GM21367 (cell line): ENCODE results near the gene SMYD3.

ENCODE experiments used
- ATAC-seq: cut with Tn5 transposase; IDR thresholded peaks from one replicate; pipeline ENCODE4 v1.9.1; 2021; ENCODE audit not compliant: unreplicated experiment

The SMYD3 gene

DNA sequence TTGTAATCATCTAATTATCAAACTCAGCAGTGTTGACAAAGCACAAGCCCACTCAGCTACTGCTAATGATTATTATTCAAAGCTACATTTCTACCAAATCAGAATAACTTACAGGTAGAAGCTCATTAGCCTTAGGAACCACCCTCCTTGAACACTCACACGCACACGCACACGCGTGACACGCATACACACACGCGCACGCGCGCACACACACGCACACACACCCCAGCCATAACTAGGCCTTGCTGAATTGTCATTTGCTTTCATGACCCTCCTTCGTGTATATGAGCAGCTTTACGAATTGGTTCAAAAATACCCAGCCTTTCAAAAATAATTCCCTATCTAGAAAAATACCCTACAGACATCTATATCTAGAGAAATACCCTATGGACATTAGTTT lies 195.6 kb downstream of the SMYD3 start:
- ATAC-seq, result no peak

DNA sequence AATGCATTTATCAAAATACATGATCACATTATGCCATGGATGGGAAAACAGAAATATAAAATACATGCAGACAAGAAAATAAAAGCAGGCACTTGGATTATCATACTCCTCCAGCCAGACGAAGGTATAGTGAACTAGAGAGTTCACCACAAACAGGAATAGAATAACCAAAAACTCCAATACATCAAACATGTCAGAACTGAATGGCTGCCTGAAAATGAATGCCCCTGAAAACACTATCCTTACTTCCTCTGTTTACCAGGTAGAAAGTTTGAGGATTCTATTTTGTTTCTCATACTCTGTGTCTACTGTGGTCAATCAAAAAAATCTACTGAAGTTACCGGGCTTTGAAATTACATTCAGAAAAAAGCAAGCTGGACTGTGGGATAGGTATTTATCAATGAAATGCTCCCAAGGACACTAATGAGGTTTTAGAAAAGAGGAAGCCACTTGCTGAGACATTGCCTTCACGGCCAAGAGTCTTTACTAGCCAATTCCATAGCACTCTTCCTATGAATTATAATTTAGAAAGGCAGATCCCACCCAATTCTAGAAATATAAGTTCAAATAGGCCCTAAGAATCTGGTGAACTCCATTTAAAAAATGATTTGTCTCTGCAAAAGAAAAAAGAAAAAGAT lies 197.7 kb downstream of the SMYD3 start:
- ATAC-seq, result no peak

DNA sequence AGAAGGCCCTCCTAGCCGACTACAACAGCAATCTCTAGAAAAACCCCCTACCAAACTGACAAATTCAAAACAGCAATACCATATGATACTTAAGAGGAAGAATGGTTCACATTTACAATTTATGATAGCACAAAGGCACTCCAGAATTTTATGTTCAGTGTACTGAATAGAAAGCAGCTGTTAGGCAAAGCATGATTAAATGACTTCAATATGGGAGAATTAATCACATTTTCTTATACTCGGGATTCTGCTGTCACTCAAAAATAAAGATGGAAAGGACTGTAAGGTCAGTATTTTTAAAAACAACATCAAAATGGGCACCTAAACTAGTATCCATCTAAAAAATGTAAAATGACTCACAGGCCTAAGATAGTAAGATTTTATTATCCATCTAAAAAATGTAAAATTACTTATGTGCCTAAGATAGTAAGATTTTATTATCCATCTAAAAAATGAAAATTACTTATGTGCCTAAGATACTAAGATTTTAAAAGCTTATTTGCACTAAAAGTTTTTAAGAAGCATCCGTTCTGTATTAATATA lies 198.5 kb downstream of the SMYD3 start:
- no peak for ATAC-seq

DNA sequence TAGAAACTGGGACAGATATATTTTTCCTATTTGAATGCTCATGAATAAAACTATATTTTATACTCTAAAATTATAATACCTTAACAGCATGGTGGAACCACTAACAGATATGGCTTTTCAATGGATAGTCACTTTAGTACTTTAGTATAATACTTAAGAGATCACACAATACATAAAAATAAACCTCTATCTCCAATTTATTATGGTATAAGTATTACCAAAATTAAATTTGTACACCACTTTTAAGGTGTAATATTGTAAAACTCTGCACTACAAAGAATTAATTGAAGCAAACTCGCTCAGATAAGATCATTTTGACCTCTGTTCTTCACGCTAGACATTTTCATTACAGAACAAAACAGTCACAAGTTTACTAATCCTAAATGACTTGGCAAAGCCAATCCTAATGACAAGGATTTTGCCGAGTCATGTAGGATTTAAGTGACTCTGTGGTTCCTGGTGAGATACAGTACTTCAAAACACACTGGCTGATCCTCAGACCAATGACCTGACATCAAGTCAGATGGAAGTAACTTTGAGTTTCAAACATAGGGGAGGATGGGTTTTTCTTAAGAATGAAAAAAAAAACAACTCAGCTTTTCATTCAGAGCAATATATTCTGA lies 200.6 kb downstream of the SMYD3 start:
- no peak for ATAC-seq

DNA sequence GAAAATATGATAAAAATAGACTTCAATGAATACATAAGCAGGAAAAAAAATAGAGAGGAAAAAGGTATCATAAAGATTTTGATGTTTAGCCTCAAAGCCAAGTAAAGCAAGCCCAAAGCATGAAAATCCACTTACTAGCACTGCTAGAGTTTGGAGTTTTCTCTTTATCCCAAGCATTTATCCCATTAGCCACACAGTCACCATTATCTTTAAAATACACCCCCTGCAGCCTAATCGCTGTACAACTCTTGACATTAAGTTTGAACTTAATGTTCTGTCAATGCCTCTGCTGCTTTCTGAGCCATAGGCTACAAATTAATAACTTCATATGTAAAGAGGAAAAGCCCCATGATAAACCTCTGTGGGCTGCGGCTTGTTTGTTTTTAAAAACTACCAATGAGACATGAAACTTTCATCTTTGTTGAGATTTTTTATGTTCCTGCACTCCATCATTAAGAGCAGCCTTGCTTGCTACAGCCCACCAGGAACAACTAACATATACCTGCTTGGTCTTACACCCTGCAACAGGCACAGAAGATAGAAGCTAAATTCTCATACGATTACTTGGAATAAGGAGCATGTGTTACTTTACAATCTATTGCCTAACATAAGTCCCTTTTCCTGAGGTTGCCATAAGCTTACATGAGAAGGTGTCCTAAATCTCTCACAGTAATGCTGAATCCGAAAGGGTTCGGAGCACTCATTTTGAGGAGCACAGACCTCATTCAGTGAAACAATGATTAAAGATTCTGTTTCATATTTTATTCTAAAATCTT lies 202.4 kb downstream of the SMYD3 start:
- ATAC-seq, result no peak

DNA sequence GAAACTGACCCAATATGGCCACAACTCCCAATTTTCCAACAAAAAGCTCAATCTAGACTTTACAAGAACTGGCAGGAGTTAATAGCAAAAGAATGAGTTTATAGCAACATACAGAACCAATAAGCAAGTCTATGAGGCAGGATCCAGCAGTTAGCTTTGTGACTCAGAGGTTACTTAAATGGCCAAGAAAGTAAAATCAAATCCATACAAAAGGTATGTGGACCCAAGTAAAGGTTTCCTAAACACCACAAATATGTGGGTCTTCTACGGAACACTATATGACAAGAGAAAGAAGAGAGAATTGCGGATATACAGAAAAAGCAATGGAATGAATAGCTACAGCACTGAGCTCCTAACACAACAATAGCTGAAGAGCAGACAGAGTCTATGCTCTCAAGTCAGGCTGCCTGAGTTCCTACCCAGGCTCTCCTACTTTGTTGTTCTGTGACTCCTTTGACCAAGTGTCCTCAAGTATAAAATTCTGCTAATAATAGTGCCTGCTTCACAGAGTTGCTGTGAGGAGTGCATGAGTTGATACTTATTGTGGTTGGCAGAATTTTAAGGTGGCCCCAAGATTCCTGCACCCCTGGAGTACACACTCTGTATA lies 204.3 kb downstream of the SMYD3 start:
- no peak for ATAC-seq

DNA sequence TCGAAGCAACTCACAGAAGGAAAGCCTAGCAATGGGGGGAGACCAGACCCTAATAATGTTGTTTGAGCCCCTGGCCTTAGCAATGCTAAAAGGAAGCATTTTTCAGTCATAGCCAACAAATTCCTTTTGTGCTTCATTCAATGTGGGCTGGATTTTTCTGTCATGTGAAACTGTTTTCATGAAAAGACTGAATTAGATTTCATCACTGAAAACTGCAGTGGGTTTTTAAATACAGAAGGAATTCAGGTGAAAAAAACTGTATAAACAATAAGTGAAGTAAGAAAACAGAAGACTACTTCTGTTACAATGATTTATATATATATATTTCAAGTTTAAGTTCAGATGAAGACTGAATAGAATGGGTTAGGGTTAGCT lies 204.8 kb downstream of the SMYD3 start:
- no peak for ATAC-seq

DNA sequence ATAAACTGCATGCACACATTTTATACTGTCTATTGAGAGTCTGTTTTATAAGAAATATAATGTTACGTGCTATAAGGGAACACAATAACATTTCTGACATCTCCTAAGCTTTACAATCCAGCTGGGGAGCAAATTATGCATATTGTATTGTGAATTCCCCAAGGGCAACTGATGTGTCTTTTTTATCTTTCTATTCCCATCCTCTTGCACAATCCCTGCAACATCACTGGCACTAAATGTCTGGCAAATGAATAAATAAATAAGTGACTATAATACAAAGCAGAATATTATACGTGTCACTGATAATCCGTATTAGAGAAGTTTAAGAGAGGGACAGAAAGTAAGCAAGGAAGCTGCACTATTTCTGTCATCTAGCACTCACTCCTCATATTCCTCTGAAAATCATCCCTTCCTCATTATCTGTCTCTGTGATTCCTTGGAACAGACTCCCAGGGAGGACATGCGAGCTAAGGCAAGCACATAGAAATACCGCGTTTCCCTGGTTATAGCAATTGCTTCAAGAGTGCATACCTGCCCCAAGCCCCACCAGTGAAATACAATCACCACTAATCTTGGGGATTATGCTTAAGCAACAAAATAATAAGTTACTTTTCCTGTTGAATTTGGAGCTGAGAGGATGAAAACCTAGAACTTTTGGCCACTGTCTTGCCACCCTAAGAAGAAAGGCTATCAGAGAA lies 205.4 kb downstream of the SMYD3 start:
- ATAC-seq, result no peak

DNA sequence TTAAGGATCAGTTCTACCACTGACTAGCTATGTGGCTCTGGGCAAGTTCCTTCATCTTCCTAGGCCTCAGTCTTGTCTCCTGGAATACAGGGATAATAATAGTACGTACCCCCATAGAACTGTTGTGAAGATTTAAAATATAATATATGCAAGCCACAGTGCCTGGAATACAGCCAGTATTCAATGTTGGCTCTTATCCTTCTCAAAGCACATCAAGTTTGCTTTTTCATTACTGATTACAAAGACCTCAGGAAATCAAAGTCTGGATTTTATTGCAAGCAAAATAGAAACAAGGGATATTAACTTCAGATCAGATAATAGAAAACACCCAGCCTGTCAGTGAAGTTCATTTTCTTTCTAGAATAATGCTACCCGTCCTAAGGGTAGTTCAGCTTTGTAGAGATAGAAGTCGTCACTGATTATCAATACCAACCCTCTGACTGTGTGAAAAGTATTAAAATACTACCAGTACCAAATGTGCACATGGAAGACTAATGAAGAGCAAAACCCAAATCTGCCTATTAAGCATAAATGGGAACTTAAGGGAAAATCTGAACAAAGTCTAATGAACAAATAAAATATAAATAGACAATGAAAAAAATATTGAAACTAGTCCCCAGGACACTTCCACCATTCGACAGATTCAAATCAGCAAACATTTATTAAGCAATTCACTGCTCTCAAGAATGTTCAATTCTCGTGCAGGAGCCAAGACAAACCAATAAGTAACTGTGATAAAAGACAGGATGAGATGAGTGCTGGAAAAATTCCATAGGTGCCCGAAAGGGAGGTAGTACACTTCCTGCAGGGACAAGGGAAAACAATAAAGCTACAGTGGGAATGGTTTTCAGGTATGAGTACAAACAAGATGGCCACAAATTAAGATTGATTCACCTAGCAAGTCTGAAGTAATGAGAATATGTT lies 206.2 kb downstream of the SMYD3 start:
- ATAC-seq, result no peak

DNA sequence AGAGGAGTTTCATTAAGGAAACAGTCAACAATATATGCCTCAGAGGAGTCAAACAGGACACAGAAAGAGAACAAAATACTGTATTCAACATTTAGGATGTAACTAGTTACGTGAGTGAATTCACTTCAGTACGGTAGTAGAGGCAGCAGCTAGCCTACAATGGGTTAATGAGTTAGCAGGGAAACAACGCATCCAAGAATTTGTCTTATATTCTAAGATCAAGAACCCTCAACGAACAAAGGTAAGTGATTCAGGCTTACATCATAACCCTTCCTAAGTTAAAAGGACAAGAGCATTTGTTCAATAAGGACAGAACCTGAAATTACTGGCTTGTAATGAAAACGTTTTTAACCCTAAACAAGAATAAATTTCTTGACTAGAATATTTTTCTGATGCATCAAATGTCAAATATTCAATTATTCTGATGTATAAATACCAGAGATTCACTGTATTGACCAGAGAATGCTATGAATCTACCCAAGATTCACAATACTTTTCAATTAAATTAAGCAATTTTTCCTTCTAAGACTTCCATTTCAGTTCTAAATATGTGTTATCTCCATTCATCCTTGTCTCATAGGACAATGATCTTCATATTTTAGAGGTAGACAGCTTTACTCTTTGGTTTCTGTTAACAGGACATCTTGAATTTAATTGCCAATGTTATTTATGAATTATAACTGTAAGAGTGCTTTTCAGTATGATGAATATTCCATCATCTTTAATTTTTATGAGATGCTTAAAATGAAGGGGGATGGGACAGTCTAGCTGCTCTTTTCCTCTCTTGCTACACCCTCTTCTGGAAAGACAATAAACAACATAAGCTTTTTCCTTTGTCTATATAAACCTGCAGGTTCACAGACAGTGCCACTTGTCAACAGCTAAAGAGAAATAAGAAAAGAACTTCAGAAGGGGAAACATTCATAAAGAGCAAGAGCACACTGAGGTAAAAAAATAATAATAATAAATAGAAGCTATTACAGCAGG lies 209.5 kb downstream of the SMYD3 start:
- ATAC-seq, result no peak

DNA sequence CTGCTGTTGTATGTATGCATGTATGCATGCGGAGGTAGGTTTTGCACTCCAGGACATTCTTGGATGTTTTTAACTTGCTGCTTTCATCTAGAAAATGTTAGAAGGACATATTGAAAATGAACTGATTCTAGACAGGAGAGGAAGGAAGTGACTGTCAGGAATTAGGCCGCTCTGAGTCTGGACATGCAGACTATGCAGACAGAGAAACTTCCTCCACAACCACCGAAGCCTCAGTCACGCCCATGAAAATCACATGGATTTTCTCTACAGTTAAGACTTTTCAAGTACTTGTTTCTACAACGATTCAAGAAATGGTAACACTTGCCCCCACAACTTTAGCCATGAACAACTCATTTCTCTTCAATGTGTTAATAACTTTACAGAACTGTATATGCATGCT lies 211.1 kb downstream of the SMYD3 start:
- no peak for ATAC-seq

DNA sequence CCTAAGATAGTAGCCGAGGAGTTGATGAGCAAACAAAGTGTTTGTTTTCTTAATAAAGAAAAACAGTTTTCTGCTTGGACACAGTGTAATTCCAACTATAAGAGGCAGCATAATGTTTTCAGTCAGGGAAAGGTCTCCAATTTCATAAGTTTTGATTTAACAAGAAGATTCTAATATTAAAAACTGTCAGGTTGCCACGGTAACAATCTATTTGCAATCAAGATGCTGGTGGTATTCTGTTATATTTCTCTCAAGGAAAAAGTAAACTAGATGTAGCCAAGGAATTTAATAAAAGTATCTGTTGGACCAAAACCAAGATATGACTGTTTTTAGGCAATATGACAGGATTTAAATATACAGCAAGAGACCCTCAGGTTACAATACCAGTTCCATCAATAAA lies 211.7 kb downstream of the SMYD3 start:
- no peak for ATAC-seq

DNA sequence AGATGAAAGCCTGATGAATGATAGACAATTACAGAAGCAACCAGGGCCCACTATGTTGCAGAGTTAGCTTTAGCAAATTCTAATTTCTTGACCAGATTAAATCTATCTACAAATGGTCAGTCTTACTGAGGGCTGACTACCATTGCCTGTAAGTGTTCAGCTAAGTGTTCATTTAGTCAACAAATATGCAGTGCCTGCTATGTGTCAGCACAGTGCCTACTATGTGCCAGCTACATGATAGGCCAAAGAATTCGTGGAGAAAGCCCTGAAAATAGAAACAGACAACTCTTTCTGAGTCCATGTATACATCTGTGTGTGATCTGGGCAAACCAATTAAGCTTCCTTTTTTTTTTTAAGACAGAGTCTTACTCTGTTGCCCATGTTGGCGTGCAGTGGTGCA lies 212.8 kb downstream of the SMYD3 start:
- ATAC-seq, result no peak

DNA sequence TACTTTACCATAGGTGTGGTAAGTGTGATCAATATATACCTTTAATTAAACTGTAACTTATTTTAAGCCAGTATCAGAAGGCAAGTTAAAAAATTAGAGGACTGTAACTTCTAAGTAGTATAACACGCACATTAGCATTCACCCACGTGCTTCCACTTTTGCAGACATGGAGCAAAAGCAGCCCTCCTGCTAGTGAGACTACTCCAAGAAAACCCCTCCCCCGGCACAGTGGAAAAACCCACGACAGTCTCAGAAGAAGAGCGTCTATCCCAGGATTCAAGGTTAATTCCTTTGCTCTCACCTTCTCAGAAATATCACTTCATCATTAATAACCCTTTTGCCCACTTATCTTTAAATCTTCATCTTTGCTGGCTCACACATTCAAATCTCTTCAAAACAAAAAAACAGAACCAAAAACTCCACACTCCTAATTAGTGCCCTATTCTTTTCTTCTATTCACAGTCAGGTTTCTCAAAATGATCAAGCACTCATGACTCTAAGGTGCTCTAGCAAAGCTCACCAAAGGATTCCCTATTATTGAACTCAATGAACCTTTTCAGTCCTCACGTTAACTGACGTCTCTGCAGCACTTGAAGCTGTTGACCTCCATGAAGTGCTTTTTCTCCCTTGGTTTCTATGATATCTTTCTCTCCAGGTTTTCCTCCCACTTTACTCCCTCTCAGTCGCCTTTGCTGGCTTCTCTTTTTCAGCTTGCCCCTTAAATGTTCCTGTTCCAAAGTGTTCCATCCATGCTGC lies 213.5 kb downstream of the SMYD3 start:
- no peak for ATAC-seq

DNA sequence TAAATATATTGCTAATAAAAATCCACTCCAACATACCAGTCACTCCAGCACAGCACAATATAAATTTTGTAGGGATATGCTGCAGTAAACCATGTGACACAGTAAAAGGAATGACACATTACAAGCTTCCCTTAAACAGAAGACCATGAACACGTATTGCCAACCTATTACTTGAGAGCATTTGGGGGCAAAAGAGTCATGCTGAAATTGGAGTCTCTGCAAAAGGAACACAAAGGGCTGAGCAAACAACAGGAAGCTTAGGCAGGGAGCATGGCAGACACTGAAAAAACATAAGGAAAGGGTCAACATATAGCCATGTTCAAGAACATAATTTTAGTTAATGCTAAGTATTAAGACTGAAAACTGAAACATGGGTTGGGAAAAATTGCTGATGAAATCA lies 214.5 kb downstream of the SMYD3 start:
- ATAC-seq, result no peak

DNA sequence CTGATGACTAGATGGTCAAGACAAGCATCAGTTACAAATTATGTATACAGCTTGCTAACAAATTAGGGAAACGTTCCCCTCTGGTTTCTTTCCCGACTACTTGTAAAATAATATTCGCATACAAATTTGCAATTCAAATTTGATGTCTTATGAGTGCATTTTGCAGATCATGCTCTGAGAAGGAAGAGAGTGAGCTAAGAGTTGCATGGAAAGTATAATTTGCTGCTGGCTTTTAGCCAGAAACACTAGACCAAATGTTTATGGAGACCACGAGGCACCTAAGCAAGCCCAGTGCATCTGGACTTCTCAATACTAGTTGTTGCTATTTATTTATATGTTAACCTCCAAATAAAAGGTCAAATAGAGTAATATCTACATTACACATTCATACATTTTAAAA lies 216.0 kb downstream of the SMYD3 start:
- no peak for ATAC-seq

DNA sequence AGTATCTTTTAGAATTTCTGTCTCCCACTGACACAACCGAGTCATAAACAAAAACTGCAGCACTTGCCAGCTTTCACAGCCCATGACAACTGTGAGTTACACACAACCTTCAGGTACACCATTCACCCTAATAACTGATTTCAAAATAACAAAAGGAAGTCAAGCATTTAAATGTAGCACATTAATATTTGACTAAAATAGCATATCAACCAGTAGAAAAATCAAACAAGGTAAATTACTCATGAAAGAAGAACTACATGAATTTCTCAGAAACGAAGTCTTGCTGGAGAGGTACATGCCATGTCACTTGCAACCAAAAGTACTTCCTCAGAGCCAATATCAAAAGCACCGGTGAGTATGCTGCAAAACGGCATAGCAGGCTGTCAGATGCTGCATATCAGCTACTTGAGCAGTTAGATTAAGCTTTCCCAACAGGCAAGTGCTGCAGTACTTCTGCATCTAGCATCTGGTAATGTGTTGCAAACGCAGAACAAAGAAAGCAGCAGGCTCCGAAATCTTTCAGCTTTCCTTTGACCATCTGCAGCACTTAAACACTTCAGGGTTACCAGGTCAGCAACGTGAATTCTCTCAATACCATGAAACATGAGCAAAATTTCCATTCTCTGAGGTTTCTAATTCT lies 223.2 kb downstream of the SMYD3 start:
- ATAC-seq, result no peak

DNA sequence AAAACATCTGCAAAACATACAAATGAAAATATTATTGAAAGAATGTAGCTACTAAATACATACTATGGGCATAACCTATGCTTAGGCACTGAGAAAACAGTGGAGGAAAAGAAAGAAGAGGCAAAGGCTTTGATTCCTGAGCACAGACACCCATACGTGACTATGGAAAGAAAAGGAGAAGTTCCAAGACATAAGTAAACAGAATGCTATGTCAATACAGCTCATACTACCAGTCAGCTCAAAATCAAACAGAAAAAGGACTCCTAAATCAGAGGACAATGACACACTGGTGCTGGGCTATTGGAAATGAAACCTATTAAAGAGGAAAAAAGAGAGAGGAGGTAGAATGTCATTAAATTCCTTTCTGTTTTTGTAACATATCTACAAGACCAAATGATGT lies 225.4 kb downstream of the SMYD3 start:
- no peak for ATAC-seq
